ENCODE results near the gene ECHS1. TPM values are rescaled to one million over a fixed set of nuclear protein-coding genes. Genes with fewer than 3 reads are reported as not detected.
"Not testable (repeated sequence)": the region's sequence is repeated elsewhere in the genome, so short reads cannot be mapped to it uniquely, and the experiment has no call there.

ECHS1 gene
- total RNA-seq, 1 experiment from 2014 or later: 53.5 TPM

- Mint-ChIP-seq H3K4me1 (ENCODE audit: low read depth, unreplicated experiment) (peaks cover 11% of the 10 kb centered on the region), H3K36me3 (ENCODE audit: insufficient read depth, unreplicated experiment) (no peaks in the 10 kb centered on the region), H3K27ac (ENCODE audit: unreplicated experiment) (no peak overlapping the region), H3K9me3 (ENCODE audit: low read depth, unreplicated experiment) (no peaks in the 10 kb centered on the region), H3K27me3 (ENCODE audit: unreplicated experiment) (peaks cover 53% of the 10 kb centered on the region), H3K4me3 (ENCODE audit: low read depth, unreplicated experiment) (peak overlapping the region; percentile 58)
- TF ChIP-seq CTCF (IDR thresholded peaks at IDR 0.05; ENCODE audit: unreplicated experiment): no peak
- BruUV-seq (replicated peaks): no TSS peak
- CTCF ChIA-PET: no interaction called here
- intact Hi-C loops (cut with micrococcal nuclease; ENCODE audit: unreplicated experiment): no loop called here
- DNase-seq: no peak
Measured at GRCh38 chr10:133325440-133326222, 47.5 kb downstream of the ECHS1 start.

GRCh38 chr10:133324857-133325260 is 48.3 kb downstream of the ECHS1 start:
- no peak for DNase-seq
- no peaks in the 10 kb centered on the region for H3K36me3 Mint-ChIP-seq (ENCODE audit: insufficient read depth, unreplicated experiment)
- H3K27me3 Mint-ChIP-seq (ENCODE audit: unreplicated experiment): peaks cover 55% of the 10 kb centered on the region
- peaks cover 7% of the 10 kb centered on the region for H3K4me1 Mint-ChIP-seq (ENCODE audit: low read depth, unreplicated experiment)
- intact Hi-C loops (cut with micrococcal nuclease; ENCODE audit: unreplicated experiment): no loop called here
- no peak for TF ChIP-seq CTCF (IDR thresholded peaks at IDR 0.05; ENCODE audit: unreplicated experiment)
- CTCF ChIA-PET: no interaction called here
- H3K27ac Mint-ChIP-seq (ENCODE audit: unreplicated experiment): no peak overlapping the region
- peaks cover 4% of the 10 kb centered on the region for H3K9me3 Mint-ChIP-seq (ENCODE audit: low read depth, unreplicated experiment)
- BruUV-seq (replicated peaks): no TSS peak
- peak overlapping the region; percentile 58 for H3K4me3 Mint-ChIP-seq (ENCODE audit: low read depth, unreplicated experiment)

GRCh38 chr10:133324198-133324792 is 48.9 kb downstream of the ECHS1 start:
- CTCF ChIA-PET: interaction anchor here (0.7 to 1.0 kb wide), 2 partner anchors 10 to 17 kb away, joined by 3 to 4 read pairs; no protein-coding TSS in a partner anchor
- BruUV-seq (replicated peaks): no TSS peak
- peak; percentile 76 for DNase-seq
- peaks cover 55% of the 10 kb centered on the region for H3K27me3 Mint-ChIP-seq (ENCODE audit: unreplicated experiment)
- no peak for TF ChIP-seq CTCF (IDR thresholded peaks at IDR 0.05; ENCODE audit: unreplicated experiment)
- H3K36me3 Mint-ChIP-seq (ENCODE audit: insufficient read depth, unreplicated experiment): peaks cover 2% of the 10 kb centered on the region
- intact Hi-C loops (cut with micrococcal nuclease; ENCODE audit: unreplicated experiment): no loop called here
- peak overlapping the region; percentile 14 for H3K4me3 Mint-ChIP-seq (ENCODE audit: low read depth, unreplicated experiment)
- no peak overlapping the region for H3K27ac Mint-ChIP-seq (ENCODE audit: unreplicated experiment)
- H3K4me1 Mint-ChIP-seq (ENCODE audit: low read depth, unreplicated experiment): peaks cover 6% of the 10 kb centered on the region
- peaks cover 4% of the 10 kb centered on the region for H3K9me3 Mint-ChIP-seq (ENCODE audit: low read depth, unreplicated experiment)

- DNase-seq; H3K9me3 Mint-ChIP-seq (ENCODE audit: low read depth, unreplicated experiment); intact Hi-C loops (cut with micrococcal nuclease; ENCODE audit: unreplicated experiment); CTCF ChIA-PET; H3K27ac Mint-ChIP-seq (ENCODE audit: unreplicated experiment); BruUV-seq (replicated peaks); H3K4me3 Mint-ChIP-seq (ENCODE audit: low read depth, unreplicated experiment): not testable (repeated sequence)
- peaks cover 11% of the 10 kb centered on the region for H3K4me1 Mint-ChIP-seq (ENCODE audit: low read depth, unreplicated experiment)
- H3K36me3 Mint-ChIP-seq (ENCODE audit: insufficient read depth, unreplicated experiment): peaks cover 11% of the 10 kb centered on the region
- peaks cover 48% of the 10 kb centered on the region for H3K27me3 Mint-ChIP-seq (ENCODE audit: unreplicated experiment)
Measured at GRCh38 chr10:133322064-133322709, 51.0 kb downstream of the ECHS1 start.

GRCh38 chr10:133320852-133321422 is 52.2 kb downstream of the ECHS1 start:
- CTCF ChIA-PET; H3K27ac Mint-ChIP-seq (ENCODE audit: unreplicated experiment); H3K4me3 Mint-ChIP-seq (ENCODE audit: low read depth, unreplicated experiment); DNase-seq; BruUV-seq (replicated peaks); H3K9me3 Mint-ChIP-seq (ENCODE audit: low read depth, unreplicated experiment); intact Hi-C loops (cut with micrococcal nuclease; ENCODE audit: unreplicated experiment): not testable (repeated sequence)
- Mint-ChIP-seq H3K36me3 (ENCODE audit: insufficient read depth, unreplicated experiment) (peaks cover 11% of the 10 kb centered on the region), H3K27me3 (ENCODE audit: unreplicated experiment) (peaks cover 35% of the 10 kb centered on the region), H3K4me1 (ENCODE audit: low read depth, unreplicated experiment) (peaks cover 11% of the 10 kb centered on the region)
